ENCODE measurements around the gene SDC1.

DNA sequence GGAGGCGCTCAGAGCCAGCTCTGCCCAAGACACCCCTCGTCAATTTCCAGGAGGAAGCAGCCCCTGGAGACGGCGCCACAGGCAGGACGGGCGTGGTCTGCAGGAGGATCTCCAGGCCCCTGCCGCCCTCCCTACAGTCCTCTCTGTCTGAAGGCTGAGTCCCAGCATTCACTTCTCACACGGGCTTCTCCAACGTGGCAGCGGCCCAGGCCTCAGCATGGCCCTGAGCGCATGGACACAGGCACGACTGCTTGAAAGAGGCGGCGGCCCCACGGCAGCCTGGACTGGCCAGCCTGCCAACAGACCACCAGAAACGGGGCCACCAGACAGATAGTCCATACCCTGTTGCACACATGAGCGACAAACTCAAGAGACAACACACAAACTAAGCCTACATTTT lies 23.3 kb downstream of the SDC1 start:
- TF ChIP-seq, protein P1, sequence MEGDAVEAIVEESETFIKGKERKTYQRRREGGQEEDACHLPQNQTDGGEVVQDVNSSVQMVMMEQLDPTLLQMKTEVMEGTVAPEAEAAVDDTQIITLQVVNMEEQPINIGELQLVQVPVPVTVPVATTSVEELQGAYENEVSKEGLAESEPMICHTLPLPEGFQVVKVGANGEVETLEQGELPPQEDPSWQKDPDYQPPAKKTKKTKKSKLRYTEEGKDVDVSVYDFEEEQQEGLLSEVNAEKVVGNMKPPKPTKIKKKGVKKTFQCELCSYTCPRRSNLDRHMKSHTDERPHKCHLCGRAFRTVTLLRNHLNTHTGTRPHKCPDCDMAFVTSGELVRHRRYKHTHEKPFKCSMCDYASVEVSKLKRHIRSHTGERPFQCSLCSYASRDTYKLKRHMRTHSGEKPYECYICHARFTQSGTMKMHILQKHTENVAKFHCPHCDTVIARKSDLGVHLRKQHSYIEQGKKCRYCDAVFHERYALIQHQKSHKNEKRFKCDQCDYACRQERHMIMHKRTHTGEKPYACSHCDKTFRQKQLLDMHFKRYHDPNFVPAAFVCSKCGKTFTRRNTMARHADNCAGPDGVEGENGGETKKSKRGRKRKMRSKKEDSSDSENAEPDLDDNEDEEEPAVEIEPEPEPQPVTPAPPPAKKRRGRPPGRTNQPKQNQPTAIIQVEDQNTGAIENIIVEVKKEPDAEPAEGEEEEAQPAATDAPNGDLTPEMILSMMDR (conservative IDR thresholded peaks at IDR 0.05): no peak
- TF ChIP-seq ZFX (IDR thresholded peaks at IDR 0.05): no peak

Data from C4-2B (cell line).